ENCODE measurements around the gene ZC3H7B. TPM values are rescaled to one million over a fixed set of nuclear protein-coding genes. Genes with fewer than 3 reads are reported as not detected.
A peak's percentile ranks its signal among the peaks of the same experiment; 100 is the strongest.
"Not testable (repeated sequence)": the region's sequence is repeated elsewhere in the genome, so short reads cannot be mapped to it uniquely, and the experiment has no call there.

The ZC3H7B gene
- total RNA-seq, 2 experiments from 2014 or later = 41.7 to 43.4 TPM

- ATAC-seq (peak; percentile 31), DNase-seq (peak; percentile 73)
- Mint-ChIP-seq H3K27me3 (no peaks in the 10 kb centered on the region), H3K4me3 (peak overlapping the region; percentile 88), H3K9me3 (ENCODE audit: low read depth) (no peaks in the 10 kb centered on the region), H3K4me1 (peaks cover 29% of the 10 kb centered on the region), H3K36me3 (ENCODE audit: low read depth) (peaks cover 24% of the 10 kb centered on the region), H3K27ac (peak overlapping the region; percentile 97)
- CTCF ChIA-PET = interaction anchor here (0.6 to 3.3 kb wide), 7 partner anchors 14 to 804 kb away, joined by 3 to 15 read pairs (median 3); partner anchors contain the start of genes EP300, NDUFA6 and ZC3H7B
- POLR2A ChIA-PET = interaction anchor here (0.6 to 2.1 kb wide), 14 partner anchors 15 to 364 kb away, joined by 3 to 20 read pairs (median 5); partner anchors contain the start of genes ACO2, DESI1, PHF5A and PMM1
- intact Hi-C loops (cut with DNase I, micrococcal nuclease) = loop anchor here (1.0 to 10.0 kb wide), 20 partner anchors 14 to 1328 kb away; partner anchors contain the start of genes ACO2 (in 2 of the 2), L3MBTL2 (in 2 of the 2), POLR3H (in 2 of the 2) and RBX1 (in 2 of the 2)
Measured at GRCh38 chr22:41286639-41287091, 14.7 kb upstream of the ZC3H7B start.

DNA sequence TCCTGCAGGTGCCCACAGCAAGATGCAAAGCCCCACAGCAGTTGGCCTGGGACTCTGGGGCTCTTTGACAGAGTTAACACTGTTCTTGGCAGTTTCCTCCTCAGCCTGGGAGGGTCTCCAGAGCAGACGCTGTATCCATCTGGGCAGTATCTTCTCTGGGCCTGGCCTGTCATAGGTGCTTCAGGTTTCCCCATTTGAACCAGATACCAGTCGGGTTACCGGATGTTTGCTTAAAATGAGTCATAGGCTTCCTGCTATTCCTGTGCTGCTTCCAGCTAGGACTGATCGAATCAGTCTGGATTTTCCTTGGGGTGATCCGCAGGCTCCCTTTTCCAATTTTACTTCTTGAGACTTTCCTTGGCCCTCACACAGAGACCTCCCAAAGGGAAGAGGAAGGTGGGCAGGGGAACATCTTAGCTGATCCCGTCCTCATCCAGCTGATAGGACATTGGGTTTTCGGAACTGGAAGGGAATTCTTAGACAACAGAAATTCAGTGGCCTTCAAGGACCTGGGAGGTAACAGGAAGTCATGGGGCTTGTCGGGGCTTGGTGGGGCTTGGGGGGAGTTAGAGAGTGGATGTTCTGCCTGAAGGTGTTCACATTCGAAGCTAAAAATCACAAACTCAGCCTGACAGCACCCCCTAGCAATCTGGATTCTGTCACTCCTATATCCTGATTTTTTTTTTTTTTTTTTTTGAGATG, 12.9 kb upstream of the ZC3H7B start:
- DNase-seq (no peak), ATAC-seq (no peak)
- no peaks in the 10 kb centered on the region for H3K9me3 Mint-ChIP-seq (ENCODE audit: low read depth)
- H3K36me3 Mint-ChIP-seq (ENCODE audit: low read depth) = peaks cover 13% of the 10 kb centered on the region
- ChIA-PET CTCF (interaction anchor here (3.3 kb wide), 1 partner anchor 13 kb away, joined by 15 read pairs; the partner anchor contains the start of gene ZC3H7B), POLR2A (no interaction called here)
- peaks cover 19% of the 10 kb centered on the region for H3K4me1 Mint-ChIP-seq
- peak overlapping the region; percentile 46 for H3K4me3 Mint-ChIP-seq
- intact Hi-C loops (cut with DNase I, micrococcal nuclease) = loop anchor here (5.0 to 10.0 kb wide), 3 partner anchors 254 to 1326 kb away; partner anchors contain the start of genes POLDIP3 (in 1 of the 2) and POLR3H (in 1 of the 2)
- peak overlapping the region; percentile 82 for H3K27ac Mint-ChIP-seq
- H3K27me3 Mint-ChIP-seq = no peaks in the 10 kb centered on the region

GRCh38 chr22:41289671-41290070, 11.7 kb upstream of the ZC3H7B start:
- DNase-seq = no peak
- Mint-ChIP-seq H3K27me3 (no peaks in the 10 kb centered on the region), H3K36me3 (ENCODE audit: low read depth) (peaks cover 6% of the 10 kb centered on the region), H3K9me3 (ENCODE audit: low read depth) (no peaks in the 10 kb centered on the region), H3K4me1 (peaks cover 10% of the 10 kb centered on the region), H3K4me3 (no peak overlapping the region), H3K27ac (peak overlapping the region; percentile 38)
- POLR2A ChIA-PET = no interaction called here
- intact Hi-C loops (cut with DNase I, micrococcal nuclease) = loop anchor here (5.0 to 10.0 kb wide), 3 partner anchors 253 to 1325 kb away; partner anchors contain the start of genes POLDIP3 (in 1 of the 2) and POLR3H (in 1 of the 2)
- CTCF ChIA-PET = no interaction called here
- ATAC-seq = no peak

GRCh38 chr22:41290262-41291221, 10.8 kb upstream of the ZC3H7B start:
- intact Hi-C loops (cut with DNase I, micrococcal nuclease) = no loop called here
- no peak overlapping the region for H3K4me3 Mint-ChIP-seq
- CTCF ChIA-PET = no interaction called here
- no peak overlapping the region for H3K27ac Mint-ChIP-seq
- ATAC-seq (no peak), DNase-seq (no peak)
- H3K27me3 Mint-ChIP-seq = no peaks in the 10 kb centered on the region
- POLR2A ChIA-PET = no interaction called here
- H3K9me3 Mint-ChIP-seq (ENCODE audit: low read depth) = no peaks in the 10 kb centered on the region
- H3K36me3 Mint-ChIP-seq (ENCODE audit: low read depth) = no peaks in the 10 kb centered on the region
- H3K4me1 Mint-ChIP-seq = peaks cover 5% of the 10 kb centered on the region

DNA sequence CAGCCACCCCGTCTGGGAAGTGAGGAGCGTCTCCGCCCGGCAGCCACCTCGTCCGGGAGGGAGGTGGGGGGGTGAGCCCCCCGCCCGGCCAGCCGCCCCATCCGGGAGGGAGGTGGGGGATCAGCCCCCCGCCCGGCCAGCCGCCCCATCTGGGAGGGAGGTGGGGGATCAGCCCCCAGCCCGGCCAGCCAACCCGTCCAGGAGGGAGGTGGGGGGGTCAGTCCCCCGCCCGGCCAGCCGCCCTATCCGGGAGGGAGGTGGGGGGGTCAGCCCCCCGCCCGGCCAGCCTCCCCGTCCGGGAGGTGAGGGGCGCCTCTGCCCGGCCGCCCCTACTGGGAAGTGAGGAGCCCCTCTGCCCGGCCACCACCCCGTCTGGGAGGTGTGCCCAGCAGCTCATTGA, 6.5 kb upstream of the ZC3H7B start:
- H3K36me3 Mint-ChIP-seq (ENCODE audit: low read depth); DNase-seq; H3K27me3 Mint-ChIP-seq; intact Hi-C loops (cut with DNase I, micrococcal nuclease); CTCF ChIA-PET; POLR2A ChIA-PET; H3K4me1 Mint-ChIP-seq; H3K4me3 Mint-ChIP-seq; H3K27ac Mint-ChIP-seq; ATAC-seq; H3K9me3 Mint-ChIP-seq (ENCODE audit: low read depth): not testable (repeated sequence)

DNA sequence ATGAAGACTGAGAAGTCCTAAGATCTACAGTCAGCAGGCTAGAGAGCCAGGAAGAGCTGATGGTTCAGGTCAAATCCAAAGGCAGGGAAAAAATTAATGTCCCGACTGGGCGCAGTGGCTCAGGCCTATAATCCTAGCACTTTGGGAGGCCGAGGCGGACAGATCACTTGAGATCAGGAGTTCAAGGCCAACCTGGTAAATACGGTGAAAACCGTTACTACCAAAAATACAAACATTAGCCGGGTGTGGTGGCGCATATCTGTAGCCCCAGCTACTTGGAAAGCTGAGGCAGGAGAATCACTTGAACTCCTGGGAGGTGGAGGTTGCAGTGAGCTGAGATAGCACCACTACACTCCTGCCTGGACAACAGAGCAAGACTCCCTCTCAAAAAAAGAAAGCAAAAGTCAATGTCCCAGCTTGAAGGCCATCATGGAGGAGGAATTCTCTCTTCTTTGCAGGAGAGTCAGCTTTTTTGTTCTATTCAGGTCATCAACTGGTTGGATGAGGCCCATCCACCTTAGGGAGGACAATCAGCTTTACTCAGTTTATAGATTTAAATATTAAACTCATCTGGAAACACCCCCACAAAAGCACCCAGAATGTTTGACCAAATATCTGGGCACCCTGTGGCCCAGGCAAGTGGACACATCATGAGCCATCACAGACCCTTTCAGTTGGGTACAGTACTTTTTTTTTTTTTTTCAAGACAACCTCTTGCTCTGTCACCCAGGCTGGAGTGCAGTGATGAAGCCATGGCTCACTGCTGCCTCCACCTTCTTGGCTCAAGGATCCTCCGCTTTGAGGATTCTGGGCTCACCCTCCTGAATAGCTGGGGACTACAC, 4.3 kb upstream of the ZC3H7B start:
- no peaks in the 10 kb centered on the region for H3K9me3 Mint-ChIP-seq (ENCODE audit: low read depth)
- H3K36me3 Mint-ChIP-seq (ENCODE audit: low read depth) = no peaks in the 10 kb centered on the region
- POLR2A ChIA-PET = interaction anchor here (0.7 kb wide), 1 partner anchor 284 kb away, joined by 4 read pairs; no protein-coding TSS in a partner anchor
- H3K4me3 Mint-ChIP-seq = no peak overlapping the region
- DNase-seq = no peak
- H3K4me1 Mint-ChIP-seq = peaks cover 6% of the 10 kb centered on the region
- CTCF ChIA-PET = interaction anchor here (0.6 kb wide), 1 partner anchor 104 kb away, joined by 3 read pairs; no protein-coding TSS in a partner anchor
- ATAC-seq = no peak
- intact Hi-C loops (cut with DNase I, micrococcal nuclease) = no loop called here
- H3K27me3 Mint-ChIP-seq = no peaks in the 10 kb centered on the region
- no peak overlapping the region for H3K27ac Mint-ChIP-seq

DNA sequence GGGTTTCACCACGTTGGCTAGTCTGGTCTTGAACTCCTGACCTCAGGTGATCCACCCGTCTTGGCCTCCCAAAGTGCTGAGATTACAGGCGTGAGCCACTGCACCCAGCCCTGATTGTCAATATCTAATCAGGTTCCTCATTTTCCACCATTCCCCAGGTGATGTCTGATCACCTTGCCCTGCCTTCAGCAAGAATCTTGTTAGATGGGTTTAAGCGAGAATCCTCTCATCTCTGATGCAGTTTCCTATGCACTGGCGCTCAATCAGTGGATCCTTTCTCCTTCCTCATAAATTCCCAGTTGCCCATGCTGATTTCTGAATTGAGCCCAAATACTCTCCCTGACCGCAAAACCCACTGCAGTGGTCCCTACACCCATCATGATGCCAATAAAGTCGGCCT, 664 bp upstream of the ZC3H7B start:
- DNase-seq (no peak), ATAC-seq (no peak)
- H3K9me3 Mint-ChIP-seq (ENCODE audit: low read depth) = no peaks in the 10 kb centered on the region
- H3K27ac Mint-ChIP-seq = peak overlapping the region; percentile 76
- CTCF ChIA-PET = interaction anchor here (0.7 to 2.0 kb wide), 2 partner anchors 13 to 158 kb away, joined by 3 to 15 read pairs; partner anchors contain the start of gene RANGAP1
- no peaks in the 10 kb centered on the region for H3K27me3 Mint-ChIP-seq
- peaks cover 28% of the 10 kb centered on the region for H3K4me1 Mint-ChIP-seq
- POLR2A ChIA-PET = interaction anchor here (1.0 to 1.3 kb wide), 5 partner anchors 11 to 168 kb away, joined by 3 to 20 read pairs (median 3); partner anchors contain the start of genes ACO2, PHF5A and RANGAP1
- H3K36me3 Mint-ChIP-seq (ENCODE audit: low read depth) = peaks cover 9% of the 10 kb centered on the region
- intact Hi-C loops (cut with DNase I, micrococcal nuclease) = loop anchor here (1.0 to 5.0 kb wide), 9 partner anchors 14 to 349 kb away; partner anchors contain the start of genes RANGAP1 (in 2 of the 2), ACO2 (in 1 of the 2), DESI1 (in 1 of the 2) and PHF5A (in 1 of the 2)
- H3K4me3 Mint-ChIP-seq = peak overlapping the region; percentile 74

DNA sequence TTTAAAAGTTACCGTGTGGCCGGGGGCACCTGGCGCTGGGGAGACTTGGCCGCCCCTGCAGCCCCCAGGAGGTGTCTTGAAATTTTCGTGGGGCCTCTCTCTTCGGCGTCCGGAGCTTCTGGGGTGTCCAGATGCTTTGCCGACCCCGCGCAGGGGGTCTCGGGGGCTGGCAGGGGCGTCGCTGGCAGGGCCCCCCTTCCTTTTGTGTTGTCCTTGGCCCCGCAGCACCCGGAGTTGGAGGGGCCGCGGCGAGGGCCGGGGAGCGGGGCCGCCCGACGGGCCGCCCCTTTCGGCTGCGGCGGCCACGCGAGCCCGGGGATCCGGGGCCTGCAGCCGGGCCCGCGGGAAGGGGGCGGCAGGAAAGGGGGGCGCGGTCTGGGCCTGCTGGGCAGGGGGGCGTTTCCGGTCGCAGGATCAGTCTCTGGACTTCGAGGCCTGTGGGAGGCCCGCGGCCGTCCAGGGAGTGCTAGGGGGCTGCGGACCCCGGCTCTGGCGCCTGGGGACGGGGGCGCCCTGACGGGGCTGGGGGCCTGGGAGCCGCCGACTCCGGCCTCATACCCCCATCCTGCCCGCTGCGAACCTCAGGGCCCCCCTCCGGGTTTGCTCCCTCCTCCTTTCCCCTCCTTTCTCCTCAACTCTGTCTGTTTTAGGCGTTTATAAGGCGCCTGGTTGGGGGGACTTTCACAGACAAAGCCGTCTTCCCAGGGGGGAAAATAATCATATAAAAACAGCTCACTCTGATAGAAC, 869 bp downstream of the ZC3H7B start:
- Mint-ChIP-seq H3K27me3 (no peaks in the 10 kb centered on the region), H3K4me3 (peak overlapping the region; percentile 74), H3K27ac (peak overlapping the region; percentile 55), H3K9me3 (ENCODE audit: low read depth) (no peaks in the 10 kb centered on the region), H3K4me1 (peaks cover 31% of the 10 kb centered on the region), H3K36me3 (ENCODE audit: low read depth) (peaks cover 9% of the 10 kb centered on the region)
- DNase-seq (peak; percentile 32), ATAC-seq (no peak)
- ChIA-PET CTCF (interaction anchor here (0.7 to 2.2 kb wide), 8 partner anchors 15 to 1266 kb away, joined by 3 to 15 read pairs (median 3); partner anchors contain the start of genes ACO2, PHF5A and RANGAP1), POLR2A (interaction anchor here (1.1 to 1.5 kb wide), 4 partner anchors 16 to 167 kb away, joined by 3 to 20 read pairs (median 4); partner anchors contain the start of genes ACO2, PHF5A and RANGAP1)
- intact Hi-C loops (cut with DNase I, micrococcal nuclease) = loop anchor here in 1 of 2 experiments (5.0 kb wide), 2 partner anchors 165 to 320 kb away; partner anchors contain the start of genes ACO2, DESI1, PHF5A and XRCC6

DNA sequence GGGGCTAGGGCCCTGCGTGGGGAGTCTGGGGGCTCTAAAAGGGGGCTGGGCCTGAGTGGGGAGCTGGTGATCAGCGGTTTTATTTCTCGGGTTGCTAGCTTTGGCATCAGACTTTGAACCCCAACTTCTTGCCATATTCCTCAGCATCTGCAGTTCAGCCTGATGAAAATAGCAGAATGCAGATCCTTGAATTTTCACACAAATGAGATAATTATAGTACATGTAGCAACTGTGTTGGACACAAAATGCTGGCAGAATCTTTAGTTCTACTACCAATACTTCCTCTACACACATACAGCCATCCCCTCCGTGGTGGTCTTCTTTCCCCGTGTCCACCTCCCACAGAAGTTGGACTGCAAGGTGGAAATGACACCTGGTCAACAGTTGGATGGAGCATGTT, 1.5 kb downstream of the ZC3H7B start:
- intact Hi-C loops (cut with DNase I, micrococcal nuclease) = loop anchor here in 1 of 2 experiments (5.0 kb wide), 2 partner anchors 164 to 319 kb away; partner anchors contain the start of genes ACO2, DESI1, PHF5A and XRCC6
- H3K27ac Mint-ChIP-seq = peak overlapping the region; percentile 55
- POLR2A ChIA-PET = interaction anchor here (1.5 kb wide), 1 partner anchor 16 kb away, joined by 4 read pairs; the partner anchor contains the start of gene RANGAP1

More for the DNA sequence above, 1.5 kb downstream of the ZC3H7B start:
- Mint-ChIP-seq H3K4me3 (peak overlapping the region; percentile 74), H3K9me3 (ENCODE audit: low read depth) (no peaks in the 10 kb centered on the region), H3K27me3 (no peaks in the 10 kb centered on the region), H3K36me3 (ENCODE audit: low read depth) (peaks cover 9% of the 10 kb centered on the region), H3K4me1 (peaks cover 31% of the 10 kb centered on the region)
- ATAC-seq (no peak), DNase-seq (no peak)
- CTCF ChIA-PET = interaction anchor here (0.7 to 2.2 kb wide), 4 partner anchors 16 to 1267 kb away, joined by 3 to 9 read pairs (median 3); partner anchors contain the start of genes ACO2, PHF5A and RANGAP1
